ENCODE results near the gene DYRK2.

DNA sequence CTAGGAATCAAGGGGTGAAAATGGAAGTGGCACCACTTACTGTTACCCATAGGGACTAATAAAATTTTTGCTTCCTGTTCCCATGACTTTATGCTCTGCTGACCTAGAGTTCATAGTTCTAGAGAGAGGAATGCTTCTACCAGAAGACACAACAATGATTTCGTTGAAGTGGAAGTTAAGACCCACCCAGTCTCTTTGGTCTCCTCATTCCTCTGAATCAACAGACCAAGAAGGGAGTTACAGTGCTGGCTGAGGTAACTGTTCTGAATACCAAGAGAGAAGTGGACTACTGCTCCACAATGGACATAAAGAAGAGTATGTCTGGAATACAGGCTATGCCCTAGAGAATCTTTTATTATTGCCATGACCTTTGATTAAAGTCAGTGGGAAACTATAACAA lies 23.5 kb upstream of the DYRK2 start:
- TF ChIP-seq CTCF (IDR thresholded peaks at IDR 0.05; ENCODE audit: low read depth, low read length) = no peak
- TF ChIP-seq, protein P1, sequence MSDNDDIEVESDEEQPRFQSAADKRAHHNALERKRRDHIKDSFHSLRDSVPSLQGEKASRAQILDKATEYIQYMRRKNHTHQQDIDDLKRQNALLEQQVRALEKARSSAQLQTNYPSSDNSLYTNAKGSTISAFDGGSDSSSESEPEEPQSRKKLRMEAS (IDR thresholded peaks at IDR 0.05; ENCODE audit: low read depth, low read length) = no peak
- no peak for TF ChIP-seq POLR2A (IDR thresholded peaks at IDR 0.05; ENCODE audit: extremely low read depth, insufficient read length)
- no peak for TF ChIP-seq MYC (IDR thresholded peaks at IDR 0.05; ENCODE audit: low read depth, low read length)
